Stimulated activated CD8-positive, alpha-beta memory T cell treated with anti-CD3 and anti-CD28 coated beads, Interleukin-15, amount 100 ng/mL, for 4 hours (primary cell): ENCODE measurements around the gene PSMB9.
"Not testable (repeated sequence)": the region's sequence is repeated elsewhere in the genome, so short reads cannot be mapped to it uniquely, and the experiment has no call there.

Experiments used
- DNase-seq, 2 donors: peaks; one replicate each; pipeline ENCODE4 v3.0.0-alpha.2; 2020; ENCODE audit warnings: low read depth in 2 of 2

Gene PSMB9

GRCh38 chr6:32860674-32861073 lies 6.7 kb downstream of the PSMB9 start:
- no peak for DNase-seq

DNA sequence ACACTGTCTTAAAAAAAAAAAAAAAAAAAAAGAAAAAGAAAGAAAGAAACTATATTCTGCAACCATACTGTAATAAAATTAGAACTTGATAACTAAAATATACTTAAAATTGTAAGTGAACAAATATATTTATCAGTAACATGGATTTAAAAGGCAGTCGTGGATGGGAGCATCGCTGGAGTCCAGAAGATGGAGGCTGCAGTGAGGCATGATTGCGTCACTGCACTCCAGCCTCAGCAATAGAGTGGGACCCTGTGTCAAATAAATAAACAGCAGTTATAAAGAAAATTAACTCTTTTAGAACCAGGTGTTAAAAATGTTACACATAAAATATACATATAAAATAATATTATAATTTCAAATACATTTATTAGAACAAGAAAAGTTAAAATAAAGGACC lies 8.7 kb downstream of the PSMB9 start:
- DNase-seq, result no peak

DNA sequence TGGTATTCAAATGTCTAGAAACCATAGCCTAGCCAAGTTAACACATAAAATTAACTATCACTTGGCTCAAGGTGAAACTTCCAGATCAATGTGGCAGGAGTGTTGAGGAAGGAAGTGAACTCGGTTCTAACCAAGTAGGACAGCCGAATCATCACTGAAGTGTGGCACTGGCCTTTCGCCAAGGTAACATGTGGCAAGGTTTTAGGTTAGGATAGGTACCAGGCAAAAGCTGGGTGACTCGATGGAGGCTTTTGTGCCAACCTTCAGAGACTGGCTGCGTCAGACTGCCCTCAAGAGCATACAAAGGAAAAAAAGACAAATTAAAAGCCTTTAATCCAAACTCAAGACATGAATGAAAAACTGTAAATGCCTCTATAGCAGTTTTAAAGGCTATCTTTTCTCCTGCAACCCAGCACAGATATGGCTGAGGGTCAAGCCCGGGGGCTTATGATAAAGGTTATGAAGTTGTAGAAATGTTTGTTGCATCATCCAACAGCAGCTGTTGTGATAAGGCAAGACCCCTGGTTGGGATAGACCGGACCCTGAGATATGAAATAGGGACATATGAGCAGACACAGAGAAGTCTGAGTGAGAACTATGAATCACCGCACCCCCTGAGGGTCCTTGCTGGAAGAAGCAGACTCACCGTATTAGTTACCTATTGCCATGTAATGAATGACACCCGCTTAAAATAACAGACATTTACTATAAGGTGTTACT lies 11.9 kb downstream of the PSMB9 start:
- DNase-seq, result no peak

DNA sequence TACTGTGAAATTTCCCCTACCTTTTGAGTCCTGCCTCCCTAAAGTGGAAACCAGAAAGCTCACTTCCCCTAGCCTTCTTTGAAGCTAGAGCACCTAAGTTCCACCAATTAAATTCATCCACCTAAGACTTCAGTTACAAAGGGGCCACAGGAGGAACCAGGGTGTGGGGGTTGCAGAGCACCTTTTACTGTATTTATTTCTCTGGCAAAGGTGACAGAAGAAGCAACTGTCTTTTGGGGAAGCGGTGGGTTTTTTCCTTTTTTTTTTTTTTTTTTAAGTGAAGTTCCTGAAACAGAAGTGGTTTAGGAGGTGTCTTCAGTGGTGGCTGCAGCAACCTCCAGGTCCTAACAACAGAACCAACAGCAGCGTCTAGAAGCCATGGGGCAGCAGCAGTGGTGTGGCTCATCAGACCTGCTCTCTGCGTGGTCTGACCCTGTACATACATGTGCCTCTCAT lies 13.1 kb downstream of the PSMB9 start:
- no peak for DNase-seq

DNA sequence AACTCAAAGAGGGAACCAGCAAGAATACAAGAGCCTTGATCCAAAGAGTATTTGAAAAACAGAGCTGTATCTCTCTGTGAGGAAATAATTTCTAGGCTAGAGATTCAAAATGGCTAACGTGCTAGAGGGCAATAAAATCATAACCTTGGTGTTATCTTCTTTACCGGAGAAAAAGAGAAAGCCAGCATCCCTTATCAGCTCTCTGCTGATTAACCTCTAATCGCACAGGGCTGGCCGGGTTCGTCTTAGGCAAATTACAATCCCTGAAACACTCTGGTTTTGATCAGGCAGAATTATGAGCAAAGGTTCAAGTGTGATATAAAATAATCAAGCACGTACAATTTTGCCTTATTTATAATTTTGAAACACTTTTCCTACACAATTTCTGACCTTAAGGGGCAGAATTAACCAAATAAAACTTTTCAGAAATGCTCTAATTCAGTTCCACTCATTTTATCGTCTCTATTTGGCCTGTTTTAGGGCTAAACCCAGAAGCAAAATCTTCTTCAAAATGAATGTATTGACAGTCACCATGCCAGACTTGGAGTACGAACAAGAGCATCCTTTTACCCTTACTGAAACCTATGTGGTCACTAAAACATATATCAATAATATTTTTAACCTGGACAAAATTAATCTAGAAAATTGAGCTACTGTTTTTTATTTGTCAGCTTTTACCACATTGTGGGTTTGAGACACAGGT lies 13.7 kb downstream of the PSMB9 start:
- DNase-seq, result no peak

DNA sequence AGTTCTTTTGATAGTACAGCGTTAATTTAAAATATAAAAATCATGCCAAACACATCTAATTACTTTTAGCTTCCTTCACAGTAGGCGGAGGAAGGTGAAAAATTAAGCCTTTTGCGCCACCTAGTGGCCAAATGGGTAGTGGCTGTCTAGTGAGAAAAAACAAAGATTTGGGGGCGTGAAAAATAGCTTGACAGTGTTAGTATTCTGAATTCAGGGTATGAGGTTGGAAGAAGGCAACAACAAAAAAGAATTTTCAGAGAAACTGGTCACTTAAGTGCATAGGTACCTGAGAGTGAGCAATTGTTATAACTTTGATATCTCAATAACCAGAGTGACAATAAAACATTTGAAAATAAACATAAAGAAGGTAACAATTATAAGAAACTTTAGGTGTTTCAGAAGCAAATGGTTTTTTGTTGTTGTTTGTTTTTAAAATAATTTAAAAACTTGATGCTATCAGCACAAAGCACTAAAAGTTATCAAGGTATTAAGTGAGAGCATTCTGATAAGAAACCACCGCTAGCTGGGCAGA lies 14.3 kb downstream of the PSMB9 start:
- peak; percentile 54 to 75 for DNase-seq

- not testable (repeated sequence) for DNase-seq
Observed at GRCh38 chr6:32873947-32874346, 20.0 kb downstream of the PSMB9 start.

DNA sequence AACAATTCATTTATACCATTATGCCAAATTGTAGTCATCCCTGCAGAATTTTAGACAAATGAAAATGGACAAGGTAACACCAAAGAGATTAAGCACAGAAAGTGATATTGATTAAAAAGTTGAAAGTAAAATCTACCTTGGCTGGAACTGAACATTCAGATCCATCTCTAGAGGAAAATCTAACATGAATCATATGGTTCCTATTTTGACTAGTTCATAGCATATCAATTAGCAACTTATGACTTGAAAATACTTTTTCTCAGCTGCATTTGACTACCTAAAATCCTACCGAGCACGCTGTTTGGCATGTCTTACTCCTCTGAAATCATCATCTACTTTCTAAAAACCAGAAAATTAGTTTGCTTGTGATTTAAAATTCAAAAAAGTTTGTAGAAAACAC lies 22.6 kb downstream of the PSMB9 start:
- no peak for DNase-seq

- DNase-seq, result no peak
Observed at GRCh38 chr6:32879691-32880090, 25.7 kb downstream of the PSMB9 start.

- DNase-seq, result not testable (repeated sequence)
Observed at GRCh38 chr6:32880962-32881361, 27.0 kb downstream of the PSMB9 start.

DNA sequence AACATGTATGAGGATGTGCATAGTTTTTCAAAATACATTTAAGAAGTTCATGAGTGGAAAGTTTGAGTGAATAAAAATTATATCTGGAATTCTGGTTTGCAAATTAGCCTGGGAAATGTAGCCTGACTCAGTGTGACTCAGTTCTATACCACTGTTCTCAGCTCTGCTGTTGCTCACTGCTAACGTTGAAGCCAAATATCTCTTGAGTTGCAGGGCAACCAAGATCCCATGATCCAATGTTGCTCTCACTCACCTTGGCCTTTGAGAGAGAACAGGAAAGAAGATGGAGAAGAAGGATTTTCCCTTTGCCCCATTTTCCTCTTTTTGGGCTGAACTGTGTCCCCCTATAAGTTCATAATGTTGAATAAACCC lies 28.9 kb downstream of the PSMB9 start:
- no peak for DNase-seq

GRCh38 chr6:32883789-32884188 lies 29.8 kb downstream of the PSMB9 start:
- DNase-seq, result no peak

GRCh38 chr6:32885698-32886286 lies 31.8 kb downstream of the PSMB9 start:
- no peak for DNase-seq

- DNase-seq, result no peak
Observed at GRCh38 chr6:32886681-32887383, 32.8 kb downstream of the PSMB9 start.

- no peak for DNase-seq
Observed at GRCh38 chr6:32887616-32888015, 33.6 kb downstream of the PSMB9 start.

DNA sequence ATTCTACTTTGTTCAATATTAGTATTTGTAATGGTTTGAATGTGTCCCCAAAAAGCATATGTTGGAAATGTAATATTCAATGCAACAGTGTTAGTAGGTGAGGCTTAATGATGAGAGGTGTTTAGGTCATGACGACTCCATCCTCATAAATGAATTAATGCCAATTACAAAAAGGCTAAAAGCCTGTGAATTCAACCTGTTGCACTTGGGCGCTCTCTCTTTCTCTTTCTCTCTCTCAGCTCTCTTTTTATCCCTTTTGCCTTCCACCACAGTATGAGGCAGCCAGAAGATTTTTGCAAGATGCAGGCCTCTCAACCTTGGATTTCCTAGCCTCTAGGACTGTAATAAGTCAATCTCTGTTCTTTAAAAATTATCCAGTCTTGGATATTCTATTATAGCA lies 34.6 kb downstream of the PSMB9 start:
- DNase-seq, result no peak

DNA sequence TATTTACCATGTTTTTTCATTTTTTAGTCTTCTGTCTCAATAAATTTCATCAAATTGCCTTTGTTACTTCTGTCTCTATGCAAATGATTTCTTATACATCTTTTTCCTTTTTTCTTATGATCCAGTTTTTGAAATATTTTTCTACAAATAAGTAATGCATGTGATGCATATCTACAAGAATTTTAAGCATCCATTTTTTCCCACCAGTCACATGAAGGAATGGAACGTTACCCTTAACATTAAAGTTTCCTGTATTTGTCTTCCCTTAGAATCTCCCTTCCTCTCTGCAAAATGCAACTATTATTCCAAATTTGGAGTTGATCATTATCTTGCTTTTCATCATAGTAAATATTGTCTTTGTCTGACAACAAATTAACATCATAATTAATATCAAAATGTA lies 35.5 kb downstream of the PSMB9 start:
- no peak for DNase-seq

GRCh38 chr6:32890831-32891230 lies 36.8 kb downstream of the PSMB9 start:
- no peak for DNase-seq

- peak; percentile 86 to 87 for DNase-seq
Observed at GRCh38 chr6:32894085-32895005, 40.4 kb downstream of the PSMB9 start.

GRCh38 chr6:32895006-32895345 lies 41.0 kb downstream of the PSMB9 start:
- no peak for DNase-seq

- DNase-seq, result no peak
Observed at GRCh38 chr6:32903952-32904351, 50.0 kb downstream of the PSMB9 start.
